ENCODE data around the gene PPARD. TPM values are rescaled to one million over a fixed set of nuclear protein-coding genes. Genes with fewer than 3 reads are reported as not detected.
"Not testable (repeated sequence)": the region's sequence is repeated elsewhere in the genome, so short reads cannot be mapped to it uniquely, and the experiment has no call there.

The PPARD gene
- total and polyA plus RNA-seq, 2 donors from 2014 or later = 13.2 to 24.4 TPM

GRCh38 chr6:35432291-35432690, 89.9 kb downstream of the PPARD start:
- TF ChIP-seq, protein P1, sequence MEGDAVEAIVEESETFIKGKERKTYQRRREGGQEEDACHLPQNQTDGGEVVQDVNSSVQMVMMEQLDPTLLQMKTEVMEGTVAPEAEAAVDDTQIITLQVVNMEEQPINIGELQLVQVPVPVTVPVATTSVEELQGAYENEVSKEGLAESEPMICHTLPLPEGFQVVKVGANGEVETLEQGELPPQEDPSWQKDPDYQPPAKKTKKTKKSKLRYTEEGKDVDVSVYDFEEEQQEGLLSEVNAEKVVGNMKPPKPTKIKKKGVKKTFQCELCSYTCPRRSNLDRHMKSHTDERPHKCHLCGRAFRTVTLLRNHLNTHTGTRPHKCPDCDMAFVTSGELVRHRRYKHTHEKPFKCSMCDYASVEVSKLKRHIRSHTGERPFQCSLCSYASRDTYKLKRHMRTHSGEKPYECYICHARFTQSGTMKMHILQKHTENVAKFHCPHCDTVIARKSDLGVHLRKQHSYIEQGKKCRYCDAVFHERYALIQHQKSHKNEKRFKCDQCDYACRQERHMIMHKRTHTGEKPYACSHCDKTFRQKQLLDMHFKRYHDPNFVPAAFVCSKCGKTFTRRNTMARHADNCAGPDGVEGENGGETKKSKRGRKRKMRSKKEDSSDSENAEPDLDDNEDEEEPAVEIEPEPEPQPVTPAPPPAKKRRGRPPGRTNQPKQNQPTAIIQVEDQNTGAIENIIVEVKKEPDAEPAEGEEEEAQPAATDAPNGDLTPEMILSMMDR (IDR thresholded peaks at IDR 0.05; ENCODE audit: borderline replicate concordance, extremely low read depth, insufficient read depth) = no peak
- H3K27ac ChIP-seq (ENCODE audit: low read depth in 2 of 2, low read length in 2 of 2) = no peak overlapping the region
- H3K4me1 ChIP-seq (ENCODE audit: control insufficient read depth in 2 of 3, insufficient read depth in 2 of 3, low read depth in 1 of 3, low read length in 3 of 3) = peaks cover 0 to 7% (median 0%) of the 10 kb centered on the region in 3 donors
- no peak overlapping the region for H3K9ac ChIP-seq (ENCODE audit: low read length in 3 of 3)
- DNase-seq (no peak), FAIRE-seq (no peak)
- peaks cover 0 to 7% (median 3%) of the 10 kb centered on the region in 3 donors for H3K9me3 ChIP-seq (ENCODE audit: control insufficient read depth in 2 of 3, insufficient read depth in 1 of 3, low read length in 3 of 3)
- no peaks in the 10 kb centered on the region for H3K36me3 ChIP-seq (ENCODE audit: control insufficient read depth in 2 of 3, insufficient read depth in 3 of 3, low read length in 3 of 3)
- no peak overlapping the region for H3K4me3 ChIP-seq (ENCODE audit: low read length in 3 of 3)
- H3K27me3 ChIP-seq (ENCODE audit: control insufficient read depth, insufficient read depth, low read length) = no peaks in the 10 kb centered on the region
- intact Hi-C loops (cut with DNase I) = no loop called here

- H3K9me3 ChIP-seq (ENCODE audit: control insufficient read depth in 2 of 3, insufficient read depth in 1 of 3, low read length in 3 of 3); H3K9ac ChIP-seq (ENCODE audit: low read length in 3 of 3); FAIRE-seq; H3K4me3 ChIP-seq (ENCODE audit: low read length in 3 of 3); intact Hi-C loops (cut with DNase I); H3K27me3 ChIP-seq (ENCODE audit: control insufficient read depth, insufficient read depth, low read length); H3K27ac ChIP-seq (ENCODE audit: low read depth in 2 of 2, low read length in 2 of 2); H3K4me1 ChIP-seq (ENCODE audit: control insufficient read depth in 2 of 3, insufficient read depth in 2 of 3, low read depth in 1 of 3, low read length in 3 of 3); DNase-seq; H3K36me3 ChIP-seq (ENCODE audit: control insufficient read depth in 2 of 3, insufficient read depth in 3 of 3, low read length in 3 of 3): not testable (repeated sequence)
Measured at GRCh38 chr6:35432702-35433101, 90.3 kb downstream of the PPARD start.

- Histone ChIP-seq H3K9me3 (ENCODE audit: control insufficient read depth in 2 of 3, insufficient read depth in 1 of 3, low read length in 3 of 3) (no peaks in the 10 kb centered on the region), H3K27me3 (ENCODE audit: control insufficient read depth, insufficient read depth, low read length) (no peaks in the 10 kb centered on the region), H3K36me3 (ENCODE audit: control insufficient read depth in 2 of 3, insufficient read depth in 3 of 3, low read length in 3 of 3) (no peaks in the 10 kb centered on the region), H3K27ac (ENCODE audit: low read depth in 2 of 2, low read length in 2 of 2) (no peak overlapping the region), H3K4me1 (ENCODE audit: control insufficient read depth in 2 of 3, insufficient read depth in 2 of 3, low read depth in 1 of 3, low read length in 3 of 3) (peaks cover 0 to 7% (median 0%) of the 10 kb centered on the region in 3 donors), H3K9ac (ENCODE audit: low read length in 3 of 3) (no peak overlapping the region), H3K4me3 (ENCODE audit: low read length in 3 of 3) (no peak overlapping the region)
- no peak for DNase-seq
- intact Hi-C loops (cut with DNase I) = no loop called here
- TF ChIP-seq, protein P1 (IDR thresholded peaks at IDR 0.05; ENCODE audit: borderline replicate concordance, extremely low read depth, insufficient read depth) = no peak
- no peak for FAIRE-seq
Measured at GRCh38 chr6:35435074-35435837, 92.9 kb downstream of the PPARD start.

DNA sequence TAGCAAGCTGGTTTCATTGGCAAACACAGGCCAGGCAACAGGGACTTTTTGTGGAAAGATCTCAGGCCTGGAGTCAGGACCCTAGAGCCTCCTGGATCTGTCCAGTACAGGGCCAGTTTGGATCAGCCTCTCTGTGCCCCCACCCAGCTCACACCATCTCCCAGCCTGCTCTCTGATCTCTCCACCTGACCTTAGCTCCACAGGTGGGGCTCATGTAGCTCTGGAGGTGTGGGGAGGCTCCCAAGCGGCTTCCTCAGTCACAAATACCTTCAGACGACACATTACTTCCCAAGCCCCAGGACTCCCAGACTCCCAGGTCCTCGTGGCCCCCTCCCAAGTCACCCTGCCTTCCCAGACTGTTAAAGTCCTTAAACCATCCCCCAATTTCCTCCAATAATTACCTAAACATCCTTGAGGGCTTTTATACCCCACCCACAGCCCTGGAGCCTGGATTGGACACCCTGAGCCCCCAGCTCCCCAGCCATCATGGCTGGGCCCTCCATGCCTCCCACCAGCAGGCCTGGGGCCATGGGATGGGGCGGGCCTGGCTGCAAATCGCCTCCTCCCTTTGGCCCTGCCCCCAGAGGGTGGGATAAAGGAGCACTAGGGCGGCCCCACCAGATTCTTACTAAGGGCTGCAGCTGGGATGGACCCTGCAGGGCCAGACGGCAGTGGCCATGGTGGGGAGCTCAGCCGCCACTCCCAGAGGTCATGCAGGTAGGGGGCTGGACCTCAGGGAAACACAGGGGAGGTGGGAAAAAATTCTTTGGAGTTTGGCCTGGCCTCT, 93.9 kb downstream of the PPARD start:
- H3K27me3 ChIP-seq (ENCODE audit: control insufficient read depth, insufficient read depth, low read length) = no peaks in the 10 kb centered on the region
- no peaks in the 10 kb centered on the region for H3K36me3 ChIP-seq (ENCODE audit: control insufficient read depth in 2 of 3, insufficient read depth in 3 of 3, low read length in 3 of 3)
- TF ChIP-seq, protein P1 (IDR thresholded peaks at IDR 0.05; ENCODE audit: borderline replicate concordance, extremely low read depth, insufficient read depth) = no peak
- peaks cover 0 to 7% (median 0%) of the 10 kb centered on the region in 3 donors for H3K4me1 ChIP-seq (ENCODE audit: control insufficient read depth in 2 of 3, insufficient read depth in 2 of 3, low read depth in 1 of 3, low read length in 3 of 3)
- H3K4me3 ChIP-seq (ENCODE audit: low read length in 3 of 3) = no peak overlapping the region
- FAIRE-seq (no peak), DNase-seq (no peak)
- H3K9me3 ChIP-seq (ENCODE audit: control insufficient read depth in 2 of 3, insufficient read depth in 1 of 3, low read length in 3 of 3) = no peaks in the 10 kb centered on the region
- intact Hi-C loops (cut with DNase I) = no loop called here
- no peak overlapping the region for H3K9ac ChIP-seq (ENCODE audit: low read length in 3 of 3)
- H3K27ac ChIP-seq (ENCODE audit: low read depth in 2 of 2, low read length in 2 of 2) = no peak overlapping the region

- intact Hi-C loops (cut with DNase I); H3K4me3 ChIP-seq (ENCODE audit: low read length in 3 of 3); H3K27ac ChIP-seq (ENCODE audit: low read depth in 2 of 2, low read length in 2 of 2); H3K9ac ChIP-seq (ENCODE audit: low read length in 3 of 3); H3K27me3 ChIP-seq (ENCODE audit: control insufficient read depth, insufficient read depth, low read length); H3K9me3 ChIP-seq (ENCODE audit: control insufficient read depth in 2 of 3, insufficient read depth in 1 of 3, low read length in 3 of 3); H3K36me3 ChIP-seq (ENCODE audit: control insufficient read depth in 2 of 3, insufficient read depth in 3 of 3, low read length in 3 of 3); H3K4me1 ChIP-seq (ENCODE audit: control insufficient read depth in 2 of 3, insufficient read depth in 2 of 3, low read depth in 1 of 3, low read length in 3 of 3); DNase-seq; FAIRE-seq: not testable (repeated sequence)
Measured at GRCh38 chr6:35438378-35439065, 96.2 kb downstream of the PPARD start.
